HG03342 (cell line): ENCODE results near the gene ITPR1.

ENCODE experiments used
- ATAC-seq: cut with Tn5 transposase; IDR thresholded peaks from one replicate; pipeline ENCODE4 v1.9.1; 2021; ENCODE audit warnings: mild to moderate bottlenecking, moderate library complexity; ENCODE audit not compliant: unreplicated experiment

The ITPR1 gene

DNA sequence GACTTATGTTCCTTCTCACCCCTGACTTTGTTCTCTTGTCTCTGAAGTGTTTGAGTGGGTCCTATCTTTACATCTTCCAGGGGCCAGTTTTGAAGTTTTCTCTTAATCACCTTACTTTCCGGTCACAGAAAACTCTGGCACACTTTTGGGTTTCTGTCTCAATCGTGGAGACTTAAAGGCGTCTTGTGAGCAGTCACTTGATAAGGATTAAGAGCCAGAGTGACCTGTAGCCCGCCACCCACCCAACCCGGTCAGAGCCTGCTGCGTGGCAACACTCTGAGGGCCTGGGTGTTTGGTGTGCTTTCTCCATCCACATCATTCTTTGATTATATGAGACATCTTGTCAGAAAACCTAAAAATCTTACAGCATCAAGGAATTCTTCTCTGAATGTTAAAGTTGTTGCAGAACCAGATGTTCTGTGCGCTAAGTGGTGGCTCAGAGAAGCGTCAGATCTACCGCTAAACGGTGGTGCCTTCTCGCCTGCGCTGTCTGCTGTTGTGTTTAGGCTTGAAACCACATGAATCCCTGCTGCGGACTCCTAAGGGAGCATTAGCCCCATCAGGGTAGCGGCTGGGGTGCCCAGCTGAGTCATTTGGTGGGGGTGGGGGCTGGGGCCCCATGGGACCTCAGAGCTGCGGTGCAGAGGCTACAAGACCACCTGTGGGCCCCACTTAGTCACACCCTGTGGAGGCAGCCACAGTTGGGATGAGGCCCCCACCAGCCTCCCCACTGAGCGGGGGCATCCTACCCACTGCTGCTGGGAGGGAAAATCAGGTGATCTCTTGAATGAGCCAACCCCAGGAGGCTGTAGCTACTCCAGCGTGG is 327.4 kb downstream of the ITPR1 start:
- no peak for ATAC-seq

DNA sequence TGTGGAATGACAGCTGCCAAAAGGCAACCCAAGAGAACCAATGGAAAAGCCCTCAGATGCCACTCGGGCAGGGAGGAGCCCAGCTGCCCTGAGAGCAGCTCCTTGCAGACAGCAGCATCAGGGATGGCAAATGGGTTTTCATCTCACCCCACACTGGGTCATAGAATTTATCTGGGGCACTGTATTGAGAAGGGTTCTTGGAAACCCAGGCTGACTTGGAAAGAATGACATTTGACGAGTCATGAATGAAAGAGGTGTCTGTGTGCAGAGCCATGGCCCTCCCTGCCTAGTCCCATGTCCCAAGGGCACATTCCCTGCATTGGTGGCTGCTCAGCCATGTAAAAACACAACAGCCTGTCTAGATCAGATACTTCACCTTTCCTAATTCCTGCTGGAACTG is 328.2 kb downstream of the ITPR1 start:
- ATAC-seq: no peak

DNA sequence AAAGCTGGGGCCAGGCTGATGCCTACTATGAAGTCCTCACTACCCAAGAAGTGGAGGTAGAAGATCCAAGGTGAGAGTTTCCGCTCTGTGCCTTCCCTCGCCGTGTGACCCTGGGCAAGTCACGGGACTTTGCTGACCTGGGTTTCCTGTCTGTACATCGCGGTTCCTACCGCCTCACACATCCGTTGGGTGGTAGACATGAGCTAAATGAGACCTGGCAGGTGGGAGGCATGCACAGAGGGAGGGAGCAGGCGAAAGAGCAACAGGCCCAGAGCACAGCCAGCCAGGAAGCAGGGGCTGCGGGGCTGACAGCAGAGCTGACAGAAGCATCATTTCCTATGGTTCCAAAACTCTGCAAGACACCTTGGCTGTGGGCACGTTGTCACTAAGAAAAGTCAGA is 328.8 kb downstream of the ITPR1 start:
- no peak for ATAC-seq

DNA sequence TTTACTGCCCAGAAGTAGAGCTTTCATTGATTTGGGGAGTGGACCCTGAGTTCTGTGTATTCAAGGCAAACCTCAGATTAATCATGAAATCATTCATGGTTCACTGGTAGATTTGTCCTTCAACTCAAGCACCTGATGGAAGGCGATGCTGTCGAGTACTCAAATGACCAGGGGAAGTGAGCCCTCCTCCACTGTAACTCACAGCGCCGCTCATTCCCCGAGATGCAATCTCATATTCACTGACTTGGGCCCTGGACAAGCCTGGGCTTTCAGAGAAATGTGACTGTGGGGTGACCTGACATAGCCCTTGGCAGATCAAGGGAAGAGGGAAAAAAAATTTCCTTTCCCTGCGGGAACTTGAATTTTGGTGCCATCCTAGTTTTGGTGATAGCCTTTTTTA is 329.4 kb downstream of the ITPR1 start:
- no peak for ATAC-seq

DNA sequence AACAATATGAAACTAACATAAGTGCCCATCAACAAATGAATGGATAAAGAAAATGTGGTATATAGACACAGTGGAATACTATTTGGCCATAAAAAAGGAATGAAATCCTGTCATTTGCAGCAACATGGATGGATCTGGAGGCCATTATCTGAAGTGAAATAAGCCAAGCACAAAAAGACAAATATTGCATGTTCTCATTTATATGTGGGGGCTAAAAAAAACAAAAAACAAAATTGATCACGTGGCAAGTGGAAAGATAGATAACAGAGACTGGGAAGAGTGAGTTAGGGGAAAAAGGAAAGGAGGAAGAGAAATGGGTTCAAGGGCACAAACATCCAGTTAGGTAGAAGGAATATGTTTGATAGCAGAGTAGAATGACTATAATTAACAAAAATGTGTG is 330.2 kb downstream of the ITPR1 start:
- ATAC-seq: no peak

DNA sequence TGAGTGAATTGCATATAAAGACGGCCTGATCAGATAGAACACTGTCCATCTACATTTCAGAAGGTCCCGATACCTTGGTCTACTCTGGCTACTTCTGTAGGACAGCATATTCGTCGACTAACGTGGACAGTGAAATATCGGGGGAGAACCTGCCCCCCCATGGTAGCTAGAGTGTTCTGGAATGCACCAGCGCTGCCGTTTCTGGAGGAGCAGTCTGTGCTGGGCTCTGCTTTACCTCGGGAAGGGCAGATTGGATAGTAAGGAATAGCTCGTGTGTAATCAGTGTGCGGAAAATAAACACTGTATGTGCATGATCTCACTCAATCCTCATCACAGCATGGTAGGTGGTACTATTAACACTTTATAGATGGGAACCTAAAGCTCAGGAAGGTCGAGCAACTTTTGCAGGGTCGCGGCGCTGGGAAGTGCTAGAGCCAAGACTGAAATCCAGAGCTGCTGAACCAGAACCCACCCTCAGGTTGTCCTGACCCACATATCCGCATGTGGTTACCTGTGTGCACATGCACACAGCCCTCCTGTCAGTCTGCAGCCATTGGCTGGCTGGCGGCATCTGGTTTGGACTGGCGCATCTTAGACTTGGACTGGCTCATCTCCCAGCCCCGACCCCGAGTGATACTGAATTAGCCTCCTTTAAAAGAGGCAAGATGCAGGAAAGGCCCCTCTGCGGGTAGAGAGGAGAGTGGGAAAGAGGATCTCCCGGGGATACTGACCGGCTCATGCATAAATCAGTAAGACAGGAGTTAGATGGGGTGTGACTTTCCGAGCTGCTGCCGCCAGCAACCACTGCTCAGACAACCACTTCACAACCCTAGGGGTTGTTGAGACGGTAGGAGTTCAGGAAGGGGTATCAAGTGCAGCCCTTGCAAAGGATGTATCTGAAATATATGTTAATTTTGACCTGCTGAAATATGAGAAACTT is 331.1 kb downstream of the ITPR1 start:
- no peak for ATAC-seq

DNA sequence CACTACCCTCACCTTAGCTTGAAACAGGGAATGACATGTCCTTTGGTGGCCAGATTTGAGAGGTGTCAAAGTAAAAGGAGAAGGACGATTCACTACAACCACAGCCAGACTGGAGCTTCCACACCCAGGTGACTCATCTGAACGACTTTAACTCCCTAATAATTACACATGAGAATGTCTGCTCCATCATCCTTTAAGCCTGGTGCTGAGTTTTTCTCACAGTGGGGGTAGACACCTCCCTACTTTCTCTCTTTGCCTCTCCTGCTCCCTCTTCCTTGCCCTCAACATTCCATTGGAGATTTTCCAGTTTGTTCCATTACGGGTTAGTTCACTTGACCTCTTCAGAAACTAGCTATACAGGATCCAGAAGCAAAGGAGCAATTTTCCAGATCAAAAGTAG is 331.8 kb downstream of the ITPR1 start:
- no peak for ATAC-seq

DNA sequence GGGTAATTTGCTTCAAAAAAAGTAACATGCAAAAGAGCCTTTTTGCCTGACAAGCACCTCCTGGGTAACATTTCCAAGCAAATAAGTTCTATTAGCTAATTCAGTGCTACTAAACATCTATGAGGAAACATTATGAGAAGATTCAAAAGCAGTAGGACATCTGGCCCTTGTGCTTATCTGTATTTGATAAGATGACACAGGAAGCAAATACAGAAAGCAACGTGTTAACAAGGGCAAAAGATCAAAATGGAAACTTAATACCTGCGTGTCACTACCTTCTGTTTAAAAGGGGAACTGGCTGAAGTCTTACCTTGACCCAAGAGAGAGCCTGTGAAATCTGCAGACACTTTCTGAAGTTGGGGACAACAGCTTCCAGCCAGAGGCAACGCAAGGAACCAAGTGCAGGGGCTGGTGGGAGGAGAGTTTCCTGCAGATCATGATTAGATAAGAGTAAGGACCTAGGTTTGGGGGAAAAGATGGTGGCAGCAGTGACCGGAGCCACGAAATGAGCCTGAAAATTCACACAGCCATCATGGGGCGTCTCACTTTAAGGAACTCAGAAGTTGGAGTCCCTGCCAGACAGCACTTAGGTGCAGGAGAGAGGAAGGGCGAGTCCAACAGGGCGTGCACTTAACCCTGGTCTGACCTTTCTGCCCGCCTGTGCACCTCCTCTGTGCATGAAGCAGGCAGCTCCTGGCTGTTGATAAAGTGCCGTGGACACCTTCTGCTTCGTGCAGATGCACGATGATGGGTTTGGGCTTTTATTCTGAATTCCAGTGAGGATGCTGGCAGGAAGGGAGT is 332.5 kb downstream of the ITPR1 start:
- ATAC-seq: no peak

DNA sequence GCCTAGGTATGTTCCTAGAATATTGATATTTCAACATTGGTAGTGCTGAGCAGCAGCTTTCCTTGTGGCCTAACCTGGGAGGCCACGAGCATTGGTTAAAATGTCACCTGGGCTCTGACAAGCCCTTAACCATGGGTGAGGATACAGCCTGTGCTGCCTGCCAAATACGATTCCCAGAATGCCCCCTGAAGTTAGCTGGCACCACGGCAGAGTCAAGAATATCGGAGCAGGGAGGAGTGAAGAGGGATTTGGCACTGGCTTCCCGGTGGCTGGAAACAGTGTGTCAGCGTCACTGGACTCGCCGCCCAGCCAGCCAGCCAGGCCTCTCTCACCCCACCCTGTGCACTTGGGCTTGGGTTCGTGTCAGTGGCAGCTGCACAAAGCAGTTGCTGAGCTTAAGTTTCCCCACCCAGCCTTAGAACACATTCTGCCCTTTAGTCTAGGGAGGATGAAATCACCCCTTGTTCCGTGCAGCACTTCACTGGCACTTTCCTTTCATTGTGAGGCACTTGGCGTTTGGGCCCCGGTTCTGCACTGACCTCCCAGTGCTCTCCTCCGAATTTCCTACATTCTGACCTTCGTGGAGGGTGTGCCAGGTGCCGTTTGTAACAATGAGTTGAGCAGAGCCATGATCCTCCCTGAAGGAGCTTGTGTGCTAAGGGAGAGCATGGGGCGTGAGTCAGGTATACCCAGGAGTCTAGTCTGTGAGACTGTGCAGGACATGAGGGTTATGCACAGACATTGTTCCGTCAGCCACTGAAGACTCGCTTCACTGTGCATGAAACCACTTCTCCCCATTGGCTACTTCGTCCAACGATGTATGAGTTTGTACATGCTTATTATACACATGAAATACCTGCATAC is 333.3 kb downstream of the ITPR1 start:
- no peak for ATAC-seq

DNA sequence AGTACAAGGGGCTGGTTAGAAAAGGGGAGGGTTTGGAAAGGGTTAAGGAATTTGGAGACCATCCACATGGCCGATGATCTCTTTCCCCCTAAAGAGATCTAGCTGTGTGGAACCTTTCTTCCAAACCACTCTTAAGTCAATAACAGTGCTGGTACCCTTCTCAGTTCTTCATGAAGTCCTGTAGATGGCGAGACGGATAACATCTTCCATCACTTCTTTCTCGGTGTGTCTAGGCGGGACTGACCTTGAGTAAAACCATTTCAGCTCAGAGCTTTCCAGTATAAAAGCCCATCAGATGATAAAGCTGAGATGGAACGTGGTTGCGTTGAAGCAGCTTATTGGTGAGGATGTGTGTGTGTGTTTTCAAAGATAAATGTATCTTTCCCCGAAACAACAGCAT is 334.6 kb downstream of the ITPR1 start:
- ATAC-seq: no peak

DNA sequence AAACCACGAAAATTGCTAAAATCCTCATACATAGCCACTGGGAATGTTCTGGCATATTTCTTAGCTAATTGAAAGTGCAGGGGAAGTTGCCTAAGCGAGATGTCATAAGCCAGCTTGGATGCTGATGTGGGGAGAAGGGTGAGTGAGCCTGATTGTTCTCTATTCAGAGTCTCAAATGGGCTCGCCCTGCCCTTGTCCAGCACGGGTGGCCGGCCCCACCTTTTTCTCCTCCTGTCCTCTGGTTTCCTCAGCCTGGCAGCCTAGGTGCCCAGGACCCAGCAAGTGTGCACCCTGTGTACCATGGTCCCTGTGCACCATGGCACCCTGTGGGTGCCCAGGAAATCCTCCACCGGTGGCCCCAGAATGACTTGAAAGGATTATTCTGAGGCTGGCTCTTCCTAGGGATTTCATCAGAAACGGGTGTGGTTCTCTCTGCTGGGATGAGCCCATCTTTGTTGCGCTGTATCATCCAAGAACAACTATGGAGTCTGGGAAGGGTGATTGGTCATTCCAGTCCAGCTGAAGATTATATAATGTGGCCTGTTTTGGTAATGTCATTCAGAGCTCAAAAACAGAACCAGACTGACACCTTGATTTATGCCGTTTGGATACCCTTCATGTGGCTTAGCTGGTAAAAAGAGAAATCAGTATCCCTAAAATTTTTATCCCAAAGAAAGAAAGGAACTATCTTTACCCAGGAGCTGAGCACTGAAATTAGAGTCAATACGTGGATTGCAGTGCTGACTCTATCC is 335.3 kb downstream of the ITPR1 start:
- no peak for ATAC-seq

DNA sequence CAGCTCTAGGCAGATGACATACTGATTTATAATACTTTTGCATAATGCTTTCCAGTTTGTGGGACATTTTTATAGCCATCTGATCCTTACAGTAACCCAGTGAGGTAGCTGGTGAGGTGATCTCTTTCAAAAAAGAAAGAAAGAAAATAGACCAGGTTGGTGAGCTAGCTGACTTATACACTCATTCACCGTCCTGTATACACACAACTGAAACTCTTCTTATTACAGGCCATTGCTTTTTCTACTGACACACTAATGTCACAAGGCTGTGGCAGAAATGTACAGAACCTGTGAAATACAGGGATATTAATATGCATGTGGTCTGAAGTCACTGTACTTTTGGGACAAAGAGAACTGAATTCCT is 335.9 kb downstream of the ITPR1 start:
- ATAC-seq: no peak

DNA sequence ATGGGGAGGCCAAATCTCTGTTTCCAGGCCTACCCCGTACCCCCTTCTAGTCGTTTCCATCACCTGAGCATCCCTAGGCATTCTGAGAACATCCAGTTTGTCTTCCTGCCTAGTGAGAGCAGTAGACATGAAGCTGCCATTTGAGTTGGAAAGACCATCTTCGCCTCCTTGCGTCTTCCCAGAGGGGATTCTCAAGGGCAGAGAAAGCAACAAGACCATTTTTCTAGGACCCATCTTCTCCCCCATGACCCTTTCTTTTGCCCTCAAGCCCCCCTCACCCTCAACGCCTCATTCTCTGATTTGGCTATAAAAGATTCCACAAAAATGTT is 337.4 kb downstream of the ITPR1 start:
- no peak for ATAC-seq

DNA sequence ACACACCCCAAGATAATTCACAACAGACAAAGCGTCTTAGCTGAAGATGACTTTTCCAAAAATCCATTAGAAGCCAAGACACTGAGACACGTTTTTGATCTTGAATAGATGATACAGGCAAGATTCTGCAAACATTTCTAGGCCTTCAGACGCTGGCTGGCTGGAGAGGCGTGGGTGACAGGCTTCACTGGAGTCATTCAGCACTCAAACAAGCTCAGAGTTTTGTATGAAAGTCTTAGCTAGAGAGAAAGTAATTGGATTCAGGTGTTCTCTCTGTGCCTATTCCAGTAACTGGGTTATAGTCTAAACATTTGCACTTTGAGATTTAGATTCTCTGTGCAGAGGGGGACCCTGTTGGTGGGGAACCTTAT is 338.4 kb downstream of the ITPR1 start:
- peak; percentile 13 for ATAC-seq

DNA sequence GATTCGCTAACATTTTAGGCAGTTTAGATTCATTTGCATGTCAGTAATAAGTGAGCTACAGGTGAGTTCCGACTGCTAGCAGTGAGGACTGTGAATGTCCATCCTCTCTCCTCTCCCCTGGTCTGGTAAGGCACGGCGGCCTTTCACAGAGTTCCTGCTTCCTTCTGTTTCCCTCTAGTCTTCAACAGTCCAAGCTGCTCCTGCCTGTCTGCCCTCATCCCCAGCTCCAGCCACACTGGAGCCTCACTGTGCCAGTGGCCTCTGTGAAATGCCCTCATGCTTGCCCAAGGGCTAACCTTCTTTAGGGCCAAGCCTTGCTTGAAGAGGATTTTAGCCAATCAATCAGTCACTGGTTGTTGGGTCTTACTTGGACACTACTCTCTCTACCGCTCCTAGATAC is 340.3 kb downstream of the ITPR1 start:
- no peak for ATAC-seq

DNA sequence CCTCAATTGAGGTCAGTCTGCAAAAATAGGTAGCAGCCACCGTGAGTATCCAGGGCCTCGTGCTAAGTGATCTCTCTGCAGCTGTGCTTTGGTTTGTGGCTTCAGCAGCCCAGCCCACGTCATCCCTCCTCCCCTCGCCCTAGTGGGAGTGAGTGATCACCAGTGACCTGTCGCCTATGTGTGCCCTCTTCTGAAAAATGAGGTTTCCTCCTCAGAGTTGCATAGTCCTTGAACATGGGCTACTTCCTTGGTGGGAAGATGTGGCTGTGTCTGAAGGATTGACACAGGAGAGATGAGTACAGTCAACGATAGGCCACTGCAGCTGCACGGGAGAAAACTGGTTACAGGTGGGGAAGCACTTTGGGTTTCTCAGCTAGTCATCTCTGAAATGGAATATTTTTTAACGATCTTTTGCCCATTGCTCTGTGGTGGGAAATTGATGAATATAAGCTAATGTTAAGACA is 341.3 kb downstream of the ITPR1 start:
- ATAC-seq: peak; percentile 51

DNA sequence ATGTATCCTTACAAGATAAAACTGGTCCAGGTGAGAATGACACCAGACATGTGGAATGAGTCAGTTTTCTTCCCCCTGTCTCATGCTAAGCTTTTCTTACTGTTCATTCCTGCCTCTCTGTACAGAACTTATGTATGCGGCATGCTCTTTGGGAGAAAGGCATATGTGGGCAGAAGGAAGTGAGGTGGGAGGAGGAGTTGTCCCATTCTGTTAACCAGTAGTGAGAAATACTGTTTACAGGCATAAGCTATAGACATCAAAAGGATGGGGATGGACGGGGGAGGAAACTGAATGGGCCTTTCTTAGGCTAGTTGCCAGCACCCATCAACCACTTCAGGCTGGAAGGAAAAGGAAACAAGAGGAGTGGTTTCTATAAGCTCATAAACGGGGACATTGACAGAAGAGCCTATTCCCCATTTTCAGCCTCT is 342.5 kb downstream of the ITPR1 start:
- ATAC-seq: no peak

DNA sequence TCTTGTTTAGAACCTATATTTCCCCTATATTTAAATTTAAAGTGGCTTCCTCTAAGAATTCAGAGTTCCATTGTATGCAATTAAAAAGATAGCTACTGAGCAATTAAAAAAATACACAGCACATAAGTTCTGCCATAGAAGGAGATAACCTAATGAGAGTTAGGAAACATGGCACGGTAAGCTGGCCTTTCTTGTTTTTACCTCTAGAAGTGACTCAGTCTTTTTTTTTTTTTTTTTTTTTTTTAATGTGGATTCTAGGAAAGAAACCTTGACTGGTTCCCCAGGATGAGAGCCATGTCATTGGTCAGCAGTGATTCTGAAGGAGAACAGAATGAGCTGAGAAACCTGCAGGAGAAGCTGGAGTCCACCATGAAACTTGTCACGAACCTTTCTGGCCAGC is 343.4 kb downstream of the ITPR1 start:
- ATAC-seq: no peak

DNA sequence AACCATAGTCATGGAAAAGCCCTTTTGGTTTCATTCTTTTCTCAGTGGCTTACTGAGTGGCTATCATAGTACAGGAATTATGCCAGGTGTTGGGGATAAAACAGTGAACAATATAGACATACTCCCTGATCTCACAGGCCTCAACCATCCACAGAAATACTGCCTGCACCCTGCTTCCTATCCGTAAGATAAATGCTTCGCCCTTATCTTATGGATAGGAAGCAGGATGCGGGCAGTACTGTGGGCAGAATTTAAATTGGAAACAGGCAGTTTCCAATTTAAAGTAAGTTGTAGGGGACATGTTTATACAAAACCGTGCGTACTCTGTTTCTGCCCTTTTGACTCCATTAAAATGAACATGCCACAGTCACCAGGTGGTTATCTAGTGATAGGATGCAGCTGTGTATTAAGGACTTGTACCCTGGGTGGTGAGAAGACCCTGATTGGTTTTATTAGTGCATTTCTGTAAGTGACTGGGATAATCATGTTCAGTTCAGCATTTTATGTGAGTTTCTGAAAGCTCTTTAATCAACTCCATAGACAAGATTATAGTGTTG is 344.3 kb downstream of the ITPR1 start:
- no peak for ATAC-seq
